Measurements from ENCODE around the gene NBEAL2.

Gene NBEAL2

DNA sequence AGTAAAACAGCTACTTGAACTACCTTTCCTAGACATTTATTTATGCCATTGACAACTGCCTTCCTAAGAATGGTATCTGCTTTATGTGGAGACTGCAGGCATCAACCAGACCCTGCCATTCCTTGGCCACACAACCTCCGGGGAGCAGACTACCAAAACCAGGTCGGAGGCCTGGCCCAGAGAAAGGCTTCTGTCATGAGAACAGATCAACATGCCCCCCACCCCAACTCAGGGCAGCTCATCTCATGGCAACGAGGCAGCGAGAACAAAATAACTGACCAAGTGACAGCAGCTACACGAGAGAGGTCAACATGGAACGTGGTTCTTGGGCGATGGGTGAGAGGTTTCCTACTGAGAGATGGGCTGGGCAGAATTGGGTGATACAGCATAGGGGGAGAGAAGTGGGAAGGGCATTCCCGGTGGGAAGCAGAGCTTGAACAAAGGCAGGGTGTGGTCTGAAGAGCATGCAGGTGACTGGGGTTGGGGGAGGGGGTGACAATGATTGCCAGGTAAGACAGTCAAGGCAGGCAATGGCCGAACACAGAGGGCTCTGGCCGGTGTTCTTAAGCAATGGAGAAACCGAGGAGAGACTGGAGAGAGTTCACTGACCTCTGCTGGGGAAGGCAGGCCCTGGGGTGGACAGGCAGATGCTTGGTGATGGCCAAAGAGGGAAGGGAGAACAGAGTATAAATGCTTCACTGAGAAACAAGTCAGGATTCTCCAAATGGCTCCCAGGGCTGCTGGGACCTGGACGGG is 36.8 kb upstream of the NBEAL2 start:
- TF ChIP-seq, protein P1, sequence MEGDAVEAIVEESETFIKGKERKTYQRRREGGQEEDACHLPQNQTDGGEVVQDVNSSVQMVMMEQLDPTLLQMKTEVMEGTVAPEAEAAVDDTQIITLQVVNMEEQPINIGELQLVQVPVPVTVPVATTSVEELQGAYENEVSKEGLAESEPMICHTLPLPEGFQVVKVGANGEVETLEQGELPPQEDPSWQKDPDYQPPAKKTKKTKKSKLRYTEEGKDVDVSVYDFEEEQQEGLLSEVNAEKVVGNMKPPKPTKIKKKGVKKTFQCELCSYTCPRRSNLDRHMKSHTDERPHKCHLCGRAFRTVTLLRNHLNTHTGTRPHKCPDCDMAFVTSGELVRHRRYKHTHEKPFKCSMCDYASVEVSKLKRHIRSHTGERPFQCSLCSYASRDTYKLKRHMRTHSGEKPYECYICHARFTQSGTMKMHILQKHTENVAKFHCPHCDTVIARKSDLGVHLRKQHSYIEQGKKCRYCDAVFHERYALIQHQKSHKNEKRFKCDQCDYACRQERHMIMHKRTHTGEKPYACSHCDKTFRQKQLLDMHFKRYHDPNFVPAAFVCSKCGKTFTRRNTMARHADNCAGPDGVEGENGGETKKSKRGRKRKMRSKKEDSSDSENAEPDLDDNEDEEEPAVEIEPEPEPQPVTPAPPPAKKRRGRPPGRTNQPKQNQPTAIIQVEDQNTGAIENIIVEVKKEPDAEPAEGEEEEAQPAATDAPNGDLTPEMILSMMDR (IDR thresholded peaks at IDR 0.05) = no peak
- Histone ChIP-seq H3K27ac (no peak overlapping the region), H3K27me3 (no peaks in the 10 kb centered on the region), H3K36me3 (peaks cover 6 to 34% (median 19%) of the 10 kb centered on the region in 3 donors), H3K4me3 (no peak overlapping the region), H3K4me1 (peaks cover 0 to 43% (median 23%) of the 10 kb centered on the region in 4 donors), H3K9me3 (no peaks in the 10 kb centered on the region)
- peak in 1 of 2 donors; percentile 41 for DNase-seq
- intact Hi-C loops (cut with DNase I; ENCODE audit: low total_unique reads) = no loop called here

DNA sequence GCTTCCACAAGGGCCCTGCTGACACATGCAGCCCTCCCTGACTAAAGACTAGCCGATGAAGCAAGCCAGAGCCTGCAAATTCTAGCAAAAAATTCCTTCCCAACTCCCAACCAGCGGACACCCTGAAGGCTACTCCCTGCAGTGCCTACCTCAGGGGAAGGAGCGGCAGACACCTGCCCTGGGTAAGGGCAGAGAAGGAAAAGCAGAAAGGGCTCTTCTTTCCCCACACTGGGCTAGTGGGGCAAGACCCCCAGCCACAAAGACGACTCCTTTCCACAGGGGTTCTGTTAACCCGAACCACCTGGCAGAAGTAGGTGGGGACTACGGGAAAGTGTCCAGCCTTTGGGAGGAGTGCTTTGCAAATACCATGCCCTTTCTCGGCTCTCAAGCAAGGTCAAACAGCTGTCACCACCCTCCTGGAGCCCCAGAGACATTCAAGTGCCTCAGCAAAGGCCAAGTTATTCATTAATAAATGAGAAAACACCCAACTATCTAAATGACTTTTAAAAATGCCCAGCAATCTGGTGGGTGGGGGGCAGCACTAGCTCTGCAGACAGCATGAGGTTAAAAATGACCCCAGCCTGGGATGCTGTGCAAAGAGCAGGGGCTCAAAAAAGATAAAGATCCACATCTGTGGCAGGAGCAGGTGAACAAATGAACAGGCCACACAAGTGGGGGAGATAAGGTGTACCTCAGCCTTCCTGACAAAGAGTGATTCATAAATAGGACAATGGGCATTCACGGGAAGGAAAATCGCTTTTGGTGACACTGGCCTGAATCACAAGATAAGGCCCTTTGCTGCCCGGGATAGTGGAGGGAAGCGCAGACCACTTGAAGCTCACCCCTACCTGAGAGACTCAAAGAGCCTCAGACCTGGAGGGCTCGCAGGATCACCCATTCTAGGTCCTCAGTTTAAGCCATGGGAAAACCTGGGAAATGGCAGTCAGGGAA is 36.0 kb upstream of the NBEAL2 start:
- TF ChIP-seq, protein P1 (IDR thresholded peaks at IDR 0.05) = no peak
- no peak for DNase-seq
- intact Hi-C loops (cut with DNase I; ENCODE audit: low total_unique reads) = no loop called here
- no peak overlapping the region for H3K27ac ChIP-seq
- H3K36me3 ChIP-seq = peaks cover 0 to 26% (median 13%) of the 10 kb centered on the region in 3 donors
- H3K9me3 ChIP-seq = no peaks in the 10 kb centered on the region
- H3K4me1 ChIP-seq = peaks cover 0 to 52% (median 32%) of the 10 kb centered on the region in 4 donors
- no peaks in the 10 kb centered on the region for H3K27me3 ChIP-seq
- no peak overlapping the region for H3K4me3 ChIP-seq

DNA sequence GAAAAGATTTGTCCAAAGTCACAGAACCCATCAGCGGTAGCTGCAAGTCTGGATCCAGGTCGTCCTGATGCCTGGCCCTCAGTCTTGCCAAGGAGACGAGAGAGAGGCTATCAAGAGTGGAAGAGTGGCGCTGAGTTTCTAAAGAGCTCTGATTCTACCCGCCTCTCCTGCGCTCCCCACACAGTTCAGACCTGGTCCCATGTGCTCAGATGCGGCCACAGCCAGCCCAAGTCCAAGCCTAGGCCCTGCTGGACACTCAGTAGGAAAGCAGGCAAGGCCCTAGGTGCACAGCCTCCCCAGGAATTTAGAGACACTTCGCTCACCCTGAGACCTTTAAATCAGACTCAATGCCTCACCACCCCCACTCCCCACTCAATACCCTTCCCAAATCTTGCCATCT is 35.3 kb upstream of the NBEAL2 start:
- Histone ChIP-seq H3K36me3 (peaks cover 0 to 19% (median 10%) of the 10 kb centered on the region in 3 donors), H3K4me1 (peaks cover 0 to 59% (median 38%) of the 10 kb centered on the region in 4 donors), H3K27ac (no peak overlapping the region), H3K4me3 (no peak overlapping the region), H3K9me3 (no peaks in the 10 kb centered on the region), H3K27me3 (no peaks in the 10 kb centered on the region)
- TF ChIP-seq, protein P1 (IDR thresholded peaks at IDR 0.05) = no peak
- no peak for DNase-seq
- intact Hi-C loops (cut with DNase I; ENCODE audit: low total_unique reads) = no loop called here

DNA sequence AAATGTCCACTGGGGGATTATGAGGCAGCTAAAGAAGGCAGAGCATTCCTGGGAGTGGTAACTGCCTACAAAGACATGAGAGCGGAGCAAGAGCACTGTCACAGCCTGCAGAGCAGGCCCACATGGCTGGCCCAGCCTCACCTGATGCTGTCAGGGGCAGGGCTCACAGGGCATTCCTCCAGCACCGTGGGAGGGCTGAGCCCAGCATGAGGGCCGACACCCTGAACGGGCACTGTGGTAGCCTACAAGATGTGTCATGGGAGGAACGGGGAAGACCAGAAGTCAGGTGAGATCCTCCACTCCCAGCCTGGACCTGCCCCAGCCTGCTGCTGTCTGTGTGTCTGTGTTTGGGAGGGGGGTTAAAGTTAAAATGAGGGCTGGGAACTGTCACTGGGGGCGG is 33.0 kb upstream of the NBEAL2 start:
- DNase-seq = no peak
- Histone ChIP-seq H3K4me3 (no peak overlapping the region), H3K36me3 (no peaks in the 10 kb centered on the region), H3K9me3 (no peaks in the 10 kb centered on the region), H3K27me3 (no peaks in the 10 kb centered on the region), H3K27ac (no peak overlapping the region), H3K4me1 (peaks cover 0 to 76% (median 50%) of the 10 kb centered on the region in 4 donors)
- TF ChIP-seq, protein P1 (IDR thresholded peaks at IDR 0.05) = no peak
- intact Hi-C loops (cut with DNase I; ENCODE audit: low total_unique reads) = no loop called here

DNA sequence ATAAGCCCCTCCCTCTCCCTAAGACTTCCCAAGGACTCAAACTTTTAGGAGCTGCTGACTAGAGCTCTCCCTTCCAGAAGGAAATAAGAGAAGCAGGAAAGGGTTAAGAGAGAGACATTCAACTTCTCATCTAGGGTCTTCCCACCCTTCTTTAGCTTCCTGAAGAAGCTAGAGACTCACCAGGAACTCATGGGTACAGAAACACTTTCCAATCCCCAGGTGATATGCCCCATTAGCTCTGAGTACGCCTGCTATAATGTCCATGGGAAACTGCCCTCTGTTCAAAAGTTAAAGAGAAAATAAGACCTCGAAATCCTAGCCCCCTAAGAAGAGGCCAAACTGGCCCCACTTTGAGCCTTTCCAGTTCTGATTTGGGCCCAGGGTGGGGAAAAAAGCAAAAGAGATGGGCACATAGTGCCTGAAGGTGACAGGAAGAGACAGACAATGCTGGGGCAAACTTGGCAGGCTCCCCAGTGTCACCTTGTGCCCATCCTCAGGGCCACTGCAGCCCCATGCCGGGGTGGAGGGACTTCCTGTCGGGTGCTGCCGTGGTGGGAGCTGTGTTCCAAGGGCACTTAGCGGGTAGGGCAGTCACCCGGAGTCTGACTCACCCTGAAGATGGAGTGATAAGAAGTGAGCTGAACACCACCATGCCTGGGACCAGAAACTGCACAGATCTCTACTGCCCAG is 32.5 kb upstream of the NBEAL2 start:
- intact Hi-C loops (cut with DNase I; ENCODE audit: low total_unique reads) = no loop called here
- DNase-seq = no peak
- no peaks in the 10 kb centered on the region for H3K9me3 ChIP-seq
- H3K36me3 ChIP-seq = no peaks in the 10 kb centered on the region
- no peak overlapping the region for H3K4me3 ChIP-seq
- H3K27me3 ChIP-seq = no peaks in the 10 kb centered on the region
- peak overlapping the region in 1 of 2 donors; percentile 45 for H3K27ac ChIP-seq
- TF ChIP-seq, protein P1 (IDR thresholded peaks at IDR 0.05) = no peak
- peaks cover 0 to 76% (median 50%) of the 10 kb centered on the region in 4 donors for H3K4me1 ChIP-seq

Measured in tibial artery (tissue), 4 donors.